Measurements from ENCODE around the gene ABCA8. TPM values are rescaled to one million over a fixed set of nuclear protein-coding genes. Genes with fewer than 3 reads are reported as not detected.

Gene ABCA8
- total RNA-seq, 1 experiment from 2014 or later = not detected

DNA sequence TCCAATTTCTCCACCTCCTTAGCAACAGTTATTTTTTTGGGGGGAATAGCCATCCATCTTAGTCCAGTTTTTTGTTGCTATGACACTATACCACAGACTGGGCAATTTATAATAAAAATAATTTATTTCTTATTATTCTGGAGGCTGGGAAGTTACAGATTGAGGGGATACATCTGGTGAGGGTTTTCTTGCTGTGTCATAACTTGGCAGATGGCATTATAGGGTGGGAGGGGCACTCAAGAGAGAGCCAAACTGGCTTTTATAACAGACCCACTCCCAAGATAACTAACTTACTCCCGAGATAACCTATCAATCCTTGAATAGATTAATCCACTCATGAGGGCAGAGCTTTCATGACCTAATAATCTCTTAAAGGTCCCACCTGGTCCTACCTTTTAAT, 84.2 kb downstream of the ABCA8 start:
- Histone ChIP-seq H3K23me2 (ENCODE audit: insufficient read length, low read depth, low read length, poor library complexity, severe bottlenecking) (no peaks in the 10 kb centered on the region), H3K79me2 (ENCODE audit: insufficient read depth, low read length) (no peaks in the 10 kb centered on the region), H4K5ac (ENCODE audit: insufficient read length, low read depth, low read length) (no peak overlapping the region), H2BK5ac (ENCODE audit: insufficient read length, low read length) (no peak overlapping the region), H3K18ac (ENCODE audit: insufficient read length, low read depth, low read length) (no peak overlapping the region), H3K9ac (ENCODE audit: extremely low read depth, insufficient read length, low read length) (no peak overlapping the region), H4K20me1 (ENCODE audit: control insufficient read depth, insufficient read depth, insufficient read length) (no peaks in the 10 kb centered on the region), H2BK12ac (ENCODE audit: insufficient read length, low read depth, low read length) (no peak overlapping the region), H3K79me1 (ENCODE audit: insufficient read depth, low read depth, low read length, poor library complexity, severe bottlenecking) (no peaks in the 10 kb centered on the region), H3T11ph (ENCODE audit: low read length) (no peak overlapping the region), H3K9me3 (ENCODE audit: control insufficient read depth, low read depth, low read length) (no peaks in the 10 kb centered on the region), H3K27ac (ENCODE audit: insufficient read length, low read depth, low read length) (no peak overlapping the region), H3K27me3 (ENCODE audit: insufficient read depth, low read length) (no peaks in the 10 kb centered on the region), H4K91ac (ENCODE audit: insufficient read length, low read depth, low read length) (no peak overlapping the region), H4K8ac (replicated peaks; ENCODE audit: insufficient read length, low read depth, low read length) (no peak overlapping the region), H3K4ac (ENCODE audit: low read depth, low read length) (no peak overlapping the region), H3K14ac (ENCODE audit: insufficient read depth, low read length) (no peak overlapping the region), H3K23ac (ENCODE audit: insufficient read length, low read depth, low read length) (no peak overlapping the region), H2BK15ac (ENCODE audit: low read depth, low read length) (no peak overlapping the region), H2BK20ac (ENCODE audit: low read depth, low read length, poor library complexity, severe bottlenecking) (no peak overlapping the region), H3K56ac (ENCODE audit: insufficient read length, low read depth, low read length) (no peak overlapping the region), H3K4me2 (ENCODE audit: insufficient read depth, insufficient read length, low read length) (no peak overlapping the region), H2BK120ac (ENCODE audit: low read depth, low read length, poor library complexity, severe bottlenecking) (no peak overlapping the region), H3K4me1 (ENCODE audit: insufficient read depth, low read length) (no peaks in the 10 kb centered on the region), H2AFZ (ENCODE audit: low read length) (no peak overlapping the region), H2AK5ac (ENCODE audit: insufficient read length, low read length) (no peak overlapping the region)
- no CpG with 5 or more reads among the region's 1 CpG for WGBS (ENCODE audit: extremely low coverage, insufficient read length, low lambda C conversion rate)
- Mint-ChIP-seq H3K9me3 (no peaks in the 10 kb centered on the region), H3K36me3 (ENCODE audit: insufficient read depth in 1 of 3, low read depth in 3 of 3) (no peaks in the 10 kb centered on the region), H3K27me3 (ENCODE audit: low read depth) (no peaks in the 10 kb centered on the region), H3K27ac (no peak overlapping the region), H3K4me3 (no peak overlapping the region), H3K4me1 (no peaks in the 10 kb centered on the region)
- no peak for DNase-seq
- no peak for TF ChIP-seq CTCF (conservative IDR thresholded peaks at IDR 0.05)

Measured in H9 (cell line).